ENCODE measurements around the gene APBB1.

Gene APBB1

GRCh38 chr11:6419009-6419631 lies at the start of gene APBB1:
Gene APBB1, minus strand, starts transcription at chr11:6419094. Its CDS starts 7,747 bp downstream, at chr11:6411347.
- no peak for DNase-seq

- DNase-seq = no peak
Observed at GRCh38 chr11:6459099-6459450, 40.2 kb upstream of the APBB1 start.

DNA sequence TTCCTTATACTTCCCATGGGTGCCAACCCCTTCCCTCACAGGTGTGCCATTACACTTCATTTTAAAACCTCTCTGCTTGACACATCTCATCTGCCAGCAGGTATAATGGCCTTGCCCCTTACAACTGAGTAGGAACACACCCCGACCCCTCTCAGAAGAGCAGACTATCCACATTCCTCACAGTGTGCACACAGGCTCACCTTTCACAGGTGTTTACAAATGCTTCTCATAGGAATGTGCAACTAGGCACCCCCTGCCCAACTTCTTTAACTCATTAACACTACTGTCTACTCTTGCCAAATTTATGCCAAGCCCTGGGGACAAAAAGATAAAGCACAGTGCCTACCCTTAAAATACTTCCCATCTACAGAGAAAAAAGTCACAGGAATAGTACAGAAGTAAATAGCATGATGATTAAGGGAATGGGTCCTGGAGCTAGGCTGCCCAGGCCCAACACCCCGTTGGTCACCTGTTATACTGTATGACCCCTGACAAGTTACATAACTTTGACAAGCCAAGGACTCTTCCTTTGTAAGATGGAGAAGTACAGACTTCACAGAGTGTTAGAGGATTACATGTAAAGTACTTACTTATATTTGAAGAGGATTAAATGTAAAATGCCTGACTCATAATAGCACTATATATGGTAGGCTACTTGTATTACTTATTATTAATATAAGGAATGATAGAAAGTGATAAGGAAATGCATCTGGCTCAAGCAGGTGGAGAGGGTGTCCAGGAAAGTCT lies 39.6 kb upstream of the APBB1 start:
- DNase-seq = no peak

GRCh38 chr11:6457581-6458320 lies 38.9 kb upstream of the APBB1 start:
- DNase-seq = no peak

DNA sequence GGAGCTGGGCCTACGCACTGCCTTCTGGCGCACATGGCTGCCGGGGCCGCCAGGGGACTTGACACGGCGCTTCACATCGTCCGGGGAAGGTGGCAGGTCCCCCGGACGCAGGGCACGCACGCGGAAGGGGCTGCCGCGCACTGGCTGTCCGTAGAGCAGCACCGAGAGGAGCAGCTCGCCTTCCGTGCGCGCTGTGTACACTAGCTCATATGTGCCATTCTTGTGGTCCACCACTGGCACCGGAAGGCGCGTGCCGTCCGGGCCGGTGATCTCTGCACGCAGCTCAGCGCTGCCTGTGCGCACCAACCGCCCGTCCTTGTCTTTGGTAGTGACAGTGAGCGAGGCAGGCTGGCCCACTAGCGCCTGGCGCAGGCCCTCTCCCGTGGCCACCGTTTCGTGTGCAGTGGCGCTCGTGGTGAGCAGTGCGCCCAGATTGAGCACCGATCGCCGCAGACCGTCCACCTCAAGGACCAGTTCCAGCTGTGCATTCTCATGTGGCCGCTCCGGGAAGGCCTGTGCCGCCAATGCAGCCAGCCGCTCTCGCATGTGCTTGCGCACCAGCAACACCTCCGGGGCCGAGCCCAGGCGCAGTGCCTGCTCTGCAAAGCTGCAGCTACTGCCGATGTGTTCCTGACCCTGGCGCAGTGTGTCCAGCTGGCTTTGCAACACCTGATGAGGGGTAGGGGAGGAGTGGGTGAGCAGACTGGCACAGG lies 37.6 kb upstream of the APBB1 start:
- no peak for DNase-seq

- peak; percentile 44 for DNase-seq
Observed at GRCh38 chr11:6455070-6455469, 36.2 kb upstream of the APBB1 start.

DNA sequence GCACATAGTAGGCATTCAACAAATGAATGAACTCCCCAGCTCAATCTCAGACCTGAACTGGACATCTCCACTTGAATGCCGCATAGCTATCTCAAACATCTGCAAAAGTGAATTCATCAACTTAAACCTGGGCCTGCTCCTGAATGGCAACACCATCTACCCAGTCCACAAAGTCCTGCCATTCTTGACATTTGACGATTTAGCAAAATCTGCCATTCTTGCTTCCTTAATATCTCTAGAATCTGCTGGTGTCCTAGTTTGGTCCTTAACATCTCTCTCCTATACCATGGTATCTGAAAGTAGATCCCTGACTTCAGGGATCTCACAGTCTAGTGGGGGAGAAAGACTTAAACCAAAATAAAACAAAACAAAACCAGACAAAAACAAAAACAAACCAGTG lies 34.3 kb upstream of the APBB1 start:
- no peak for DNase-seq

- no peak for DNase-seq
Observed at GRCh38 chr11:6452219-6452618, 33.3 kb upstream of the APBB1 start.

DNA sequence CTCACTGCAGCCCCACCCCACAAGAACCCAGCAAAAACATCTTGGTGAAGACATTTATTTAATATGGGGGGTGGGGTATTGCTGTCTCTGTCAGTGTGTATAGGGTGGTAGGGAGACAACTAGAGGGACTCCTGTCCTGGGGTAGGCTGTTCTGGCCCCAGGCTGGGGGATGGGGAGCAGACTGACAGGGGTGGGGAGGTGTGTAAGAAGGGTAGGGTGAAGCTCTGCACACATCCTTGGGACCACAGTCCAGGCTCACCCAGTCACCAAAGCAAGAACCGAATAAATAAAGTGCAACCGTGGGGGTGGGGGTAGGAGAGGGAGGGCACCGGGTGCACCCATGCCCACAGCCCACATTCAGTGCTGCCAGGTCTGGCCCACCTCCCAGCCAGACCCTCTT lies 29.7 kb upstream of the APBB1 start:
- no peak for DNase-seq

GRCh38 chr11:6443269-6444003 lies 24.5 kb upstream of the APBB1 start:
- no peak for DNase-seq

DNA sequence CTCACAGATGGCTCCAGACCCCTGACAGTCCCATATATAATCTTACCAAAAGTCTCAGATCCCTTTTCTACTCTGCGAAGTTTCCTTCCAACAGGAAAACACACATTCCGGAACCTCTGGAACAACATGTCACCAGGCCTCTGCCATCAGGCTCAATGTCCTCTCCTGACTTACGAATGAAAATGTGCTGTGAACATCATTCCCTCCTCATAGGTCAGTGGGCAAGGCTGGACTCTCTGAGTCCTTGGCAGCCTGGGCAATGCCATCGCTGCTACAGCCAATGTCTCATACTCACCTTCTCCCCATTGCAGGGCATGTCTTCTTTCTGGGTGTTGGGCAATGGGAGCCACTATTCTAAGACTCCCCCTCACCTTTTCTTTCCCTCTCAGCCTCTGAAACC lies 23.5 kb upstream of the APBB1 start:
- DNase-seq = no peak

DNA sequence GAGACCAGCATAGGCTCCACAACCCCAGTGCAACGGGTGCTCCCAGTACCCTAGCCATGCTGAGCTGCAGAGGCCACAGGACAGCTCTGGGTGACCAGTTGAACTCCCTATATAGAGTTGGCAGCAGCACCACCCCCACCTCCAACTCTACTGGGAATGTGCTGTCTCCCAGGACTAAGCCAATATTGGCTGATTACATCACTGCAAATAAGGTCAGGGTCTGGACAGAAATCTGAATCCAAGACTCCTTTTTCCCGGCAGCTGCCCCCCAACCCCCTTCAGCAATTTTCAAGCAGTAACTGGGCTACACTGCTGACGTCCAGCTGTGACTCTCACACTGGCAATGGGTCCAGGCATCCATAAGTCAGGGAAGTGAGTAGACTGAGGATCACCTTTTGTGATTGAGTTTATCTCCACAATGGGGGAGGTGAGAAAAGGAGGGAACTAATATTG lies 22.0 kb upstream of the APBB1 start, which contains the start of gene HPX:
TSS of gene HPX (minus strand) at position 82 of the 453 bp plus-strand sequence. CDS start at position 58, 24 bp downstream.
- no peak for DNase-seq

DNA sequence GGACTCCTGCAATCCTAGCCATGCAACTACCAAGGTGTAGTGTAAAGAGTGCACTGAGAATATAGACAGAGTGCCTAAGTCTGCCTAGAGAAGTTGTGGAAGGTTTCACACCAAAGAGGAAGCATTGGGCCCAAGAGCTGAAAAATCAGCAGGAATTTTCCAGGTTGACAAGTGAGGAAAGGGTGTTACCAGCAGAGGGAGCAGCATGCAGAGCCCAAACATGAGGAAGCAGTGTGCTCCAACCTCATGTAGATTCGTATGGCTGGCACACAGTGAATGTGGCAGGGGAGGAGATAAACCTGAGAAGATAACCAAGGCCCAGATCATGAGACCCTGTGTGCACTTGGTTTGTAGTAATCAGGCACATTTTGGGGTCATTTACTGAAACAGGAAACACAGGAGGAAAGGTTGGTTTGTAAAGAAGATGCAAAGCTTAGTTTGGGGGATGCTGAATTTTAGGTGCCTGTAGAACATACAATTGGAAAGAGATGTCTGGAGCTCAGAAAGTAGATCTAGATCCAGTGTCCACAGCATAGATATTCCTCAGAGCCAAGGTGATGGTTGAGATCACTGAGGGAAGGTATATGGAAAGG lies 20.2 kb upstream of the APBB1 start:
- peak; percentile 14 for DNase-seq

DNA sequence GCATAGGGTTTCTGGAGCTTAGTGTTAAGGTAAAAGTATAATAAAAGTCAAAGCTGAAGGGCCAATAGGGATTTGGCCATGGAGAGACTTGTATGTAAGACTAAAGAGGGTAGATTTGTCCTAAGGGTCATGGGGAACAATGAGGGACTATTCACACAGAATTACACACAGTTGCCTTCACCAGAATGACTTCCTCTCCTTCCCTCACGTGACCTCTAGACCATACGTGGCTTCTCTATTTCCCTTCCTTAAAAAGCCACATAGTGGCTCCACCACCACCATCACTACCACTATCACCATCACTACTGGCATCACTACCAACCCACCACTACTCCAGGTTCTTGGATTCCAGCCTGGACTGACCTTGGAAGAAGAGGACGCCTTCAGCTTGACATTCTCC lies 19.1 kb upstream of the APBB1 start:
- DNase-seq = no peak

DNA sequence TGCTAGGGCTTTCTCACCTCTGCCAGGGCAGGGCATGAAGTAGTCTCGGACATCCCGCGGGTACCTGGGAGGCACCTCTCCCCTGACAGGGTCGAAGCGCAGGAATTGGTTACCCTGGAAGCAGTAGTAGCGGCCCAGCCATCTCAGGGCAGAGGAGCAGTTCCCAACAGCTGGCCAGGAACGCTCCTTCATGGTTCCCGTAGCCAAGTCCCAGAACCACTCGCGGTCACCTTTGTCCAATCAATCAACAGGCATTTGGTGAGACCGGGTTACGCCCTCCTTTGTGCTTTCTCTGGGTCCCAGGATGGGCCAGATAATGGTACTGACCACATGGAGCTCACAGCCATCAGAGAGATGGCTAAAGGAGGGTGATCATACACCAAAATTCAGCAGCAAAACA lies 18.5 kb upstream of the APBB1 start:
- no peak for DNase-seq

DNA sequence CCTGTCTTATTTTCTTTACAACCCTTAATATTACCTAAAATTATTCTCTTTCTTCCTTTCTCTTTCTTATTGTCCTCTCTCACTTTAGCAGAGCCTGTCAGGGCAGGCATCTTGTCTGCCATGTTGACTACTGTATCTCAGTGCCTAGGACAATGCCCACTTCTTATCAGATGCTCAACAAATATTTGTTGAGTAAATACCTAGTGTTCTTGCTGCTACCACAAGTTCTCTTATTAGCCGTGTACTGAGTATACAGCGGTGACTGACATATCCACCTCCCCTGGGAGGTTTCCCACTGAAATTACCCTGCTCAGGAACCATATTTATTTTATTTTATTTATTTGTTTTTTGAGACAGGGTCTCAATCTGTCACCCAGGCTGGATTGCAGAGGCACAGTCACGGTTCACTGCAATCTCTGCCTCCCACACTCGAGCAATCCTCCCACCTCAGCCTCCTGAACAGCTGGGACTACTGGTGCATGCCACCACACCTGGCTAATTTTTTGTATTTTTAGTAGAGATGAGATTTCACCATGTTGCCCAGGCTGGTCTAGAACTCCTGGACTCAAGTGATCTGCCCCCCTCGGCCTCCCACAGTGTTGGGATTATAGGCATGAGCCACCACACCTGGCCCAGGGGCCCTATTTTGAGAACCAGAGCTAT lies 15.2 kb upstream of the APBB1 start:
- peak; percentile 37 for DNase-seq

GRCh38 chr11:6431861-6432260 lies 13.0 kb upstream of the APBB1 start:
- no peak for DNase-seq

DNA sequence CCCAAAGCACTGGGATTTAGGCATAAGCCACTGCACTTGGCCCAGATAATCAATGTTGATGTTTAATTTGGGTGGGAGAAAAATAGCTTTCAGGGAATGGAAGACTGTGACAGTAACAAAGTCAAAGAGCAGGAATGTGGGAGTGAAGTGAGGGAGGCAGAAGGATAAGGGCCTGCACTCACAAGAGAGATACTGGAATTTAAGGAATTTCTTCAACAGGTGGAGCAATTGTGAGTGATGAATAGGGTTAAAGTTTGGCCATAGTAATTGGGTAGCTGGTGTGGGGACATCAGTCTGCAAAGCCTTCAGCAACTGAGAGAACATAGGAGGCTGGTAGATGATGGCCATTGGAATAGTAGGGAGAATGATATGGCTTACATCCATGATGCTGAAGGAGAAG lies 8.6 kb upstream of the APBB1 start:
- DNase-seq = no peak

DNA sequence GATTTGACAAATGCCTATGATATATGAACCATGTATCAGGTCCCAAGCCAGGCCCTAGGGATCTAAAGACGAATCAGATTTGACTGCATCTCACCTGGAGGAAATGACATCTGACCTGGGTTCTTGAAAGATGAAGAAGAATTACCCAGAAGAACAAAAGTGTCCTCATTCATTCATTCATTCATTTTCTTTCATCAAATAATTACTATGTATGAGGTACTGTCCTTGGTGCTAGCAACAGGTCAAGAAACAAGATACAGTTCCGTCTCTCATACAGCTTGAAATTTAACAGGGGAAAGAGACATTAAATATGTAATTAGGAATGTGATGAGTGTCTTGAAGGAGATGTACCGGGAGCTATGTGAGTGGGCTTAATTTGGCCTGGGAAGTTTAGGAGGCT lies 1.8 kb upstream of the APBB1 start:
- DNase-seq = no peak

GRCh38 chr11:6418557-6419008 lies 311 bp downstream of the APBB1 start:
- no peak for DNase-seq

- no peak for DNase-seq
Observed at GRCh38 chr11:6417907-6418556, 862 bp downstream of the APBB1 start.
